ENCODE results near the gene STK31. TPM values are rescaled to one million over a fixed set of nuclear protein-coding genes. Genes with fewer than 3 reads are reported as not detected.

Gene STK31
- total and polyA plus RNA-seq, 10 of the 15 experiments (the other 5 are each of a cell fraction or from before 2014, with no cell fraction given) = 0.08 to 0.49 (median 0.17) TPM; not detected in 1

DNA sequence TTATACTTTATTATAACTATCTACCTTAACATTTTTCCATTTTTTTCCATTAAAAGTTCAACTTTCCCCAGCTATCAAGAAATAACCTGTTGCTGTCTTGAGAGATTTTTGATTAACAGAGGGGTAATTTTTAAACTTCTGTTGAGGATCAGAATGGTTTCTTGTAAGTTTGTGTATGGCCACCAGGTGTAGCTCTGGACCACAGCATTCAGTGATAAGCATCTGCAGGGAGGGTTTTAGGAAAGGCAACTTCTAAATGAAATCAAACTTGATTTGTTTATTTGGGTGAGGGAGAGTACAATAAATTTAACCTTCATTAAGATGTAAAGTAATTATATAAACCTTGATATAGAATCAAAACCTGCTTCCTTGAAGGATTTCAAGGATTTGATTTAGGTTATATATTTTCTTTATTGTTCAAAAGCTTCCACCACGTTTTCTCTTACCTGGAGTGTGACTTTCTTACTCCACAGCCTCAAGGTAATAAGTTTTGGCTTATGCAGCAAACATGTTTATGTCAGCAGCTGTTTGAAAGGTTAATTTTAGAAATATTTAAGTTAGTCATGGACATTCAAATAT lies 153.3 kb downstream of the STK31 start:
- Histone ChIP-seq H3K9ac (ENCODE audit: control insufficient read depth, insufficient read depth, low read length) (no peak overlapping the region), H3K9me3 (replicated peaks; ENCODE audit: control insufficient read depth, insufficient read depth, low read length) (no peaks in the 10 kb centered on the region), H3K4me2 (ENCODE audit: control insufficient read depth, insufficient read depth) (no peak overlapping the region), H3K27ac (ENCODE audit: control insufficient read depth, insufficient read depth) (no peak overlapping the region), H2AFZ (ENCODE audit: control insufficient read depth, low read depth, low read length) (no peak overlapping the region), H4K20me1 (ENCODE audit: control insufficient read depth, insufficient read depth) (no peaks in the 10 kb centered on the region), H3K4me1 (ENCODE audit: control insufficient read depth, insufficient read depth, low read length) (no peaks in the 10 kb centered on the region), H3K27me3 (replicated peaks in 1 of 2; ENCODE audit: control insufficient read depth in 2 of 2, insufficient read depth in 2 of 2, low read length in 1 of 2) (no peaks in the 10 kb centered on the region), H3K36me3 (ENCODE audit: control insufficient read depth in 2 of 2, insufficient read depth in 2 of 2, low read length in 1 of 2) (no peaks in the 10 kb centered on the region), H3K79me2 (ENCODE audit: control insufficient read depth, insufficient read depth, low read length) (no peaks in the 10 kb centered on the region), H3K4me3 (no peak overlapping the region)
- in situ Hi-C loops (cut with MboI) = no loop called here
- RAD21 ChIA-PET (ENCODE audit: unreplicated experiment) = interaction anchor here (1.7 to 1.9 kb wide), 2 partner anchors 9 to 804 kb away, joined by 4 to 7 read pairs; no protein-coding TSS in a partner anchor
- no peak for DNase-seq (ENCODE audit: low read depth, low spot score)
- 36% methylated on average over 1 of the region's 1 CpG for WGBS (ENCODE audit: insufficient coverage, insufficient replicate concordance, low lambda C conversion rate, missing lambda C conversion rate)
- TF ChIP-seq CTCF (IDR thresholded peaks at IDR 0.05 in 2 of 3, conservative IDR thresholded peaks at IDR 0.05 in 1 of 3; ENCODE audit: control insufficient read depth in 2 of 3, extremely low read depth in 1 of 3, insufficient read depth in 1 of 3, low read depth in 3 of 3, low read length in 3 of 3) = peak; percentile 53 to 63 (median 62)
- TF ChIP-seq MLLT1 (IDR thresholded peaks at IDR 0.05) = no peak
- TF ChIP-seq RAD51 (IDR thresholded peaks at IDR 0.05) = no peak
- no peak for TF ChIP-seq ATF2 (IDR thresholded peaks at IDR 0.05; ENCODE audit: low read length)
- peak; percentile 52 for TF ChIP-seq SMC3 (IDR thresholded peaks at IDR 0.05; ENCODE audit: borderline replicate concordance, low read length)
- peak; percentile 85 for TF ChIP-seq RAD21 (IDR thresholded peaks at IDR 0.05; ENCODE audit: insufficient read depth, low read depth, low read length)
- CTCF ChIA-PET = interaction anchor here (0.6 to 3.2 kb wide), 7 partner anchors 9 to 949 kb away, joined by 3 to 15 read pairs (median 6); no protein-coding TSS in a partner anchor
- SMC1A ChIA-PET (ENCODE audit: uncharacterized antibody, unreplicated experiment) = interaction anchor here (1.0 to 1.2 kb wide), 4 partner anchors 132 to 712 kb away, joined by 3 to 4 read pairs (median 4); no protein-coding TSS in a partner anchor
- intact Hi-C loops (cut with micrococcal nuclease; ENCODE audit: unreplicated experiment) = loop anchor here (2.0 to 10.0 kb wide), 3 partner anchors 288 to 726 kb away; no protein-coding TSS in a partner anchor
- peak; percentile 55; the same call in 2 of the 3 replicates for ATAC-seq
- BruUV-seq (replicated peaks) = no TSS peak
- POLR2A ChIA-PET = no interaction called here
- peak; percentile 41 for FAIRE-seq

Measured in GM12878 (cell line).